ENCODE results near the gene VAT1L.

GRCh38 chr16:77874347-77874746, 86.0 kb downstream of the VAT1L start:
- TF ChIP-seq POLR2AphosphoS5 (IDR thresholded peaks at IDR 0.05; ENCODE audit: insufficient read depth in 1 of 2, low read depth in 1 of 2) (no peak), POLR2A (IDR thresholded peaks at IDR 0.05) (no peak)
- TF ChIP-seq, protein P1, sequence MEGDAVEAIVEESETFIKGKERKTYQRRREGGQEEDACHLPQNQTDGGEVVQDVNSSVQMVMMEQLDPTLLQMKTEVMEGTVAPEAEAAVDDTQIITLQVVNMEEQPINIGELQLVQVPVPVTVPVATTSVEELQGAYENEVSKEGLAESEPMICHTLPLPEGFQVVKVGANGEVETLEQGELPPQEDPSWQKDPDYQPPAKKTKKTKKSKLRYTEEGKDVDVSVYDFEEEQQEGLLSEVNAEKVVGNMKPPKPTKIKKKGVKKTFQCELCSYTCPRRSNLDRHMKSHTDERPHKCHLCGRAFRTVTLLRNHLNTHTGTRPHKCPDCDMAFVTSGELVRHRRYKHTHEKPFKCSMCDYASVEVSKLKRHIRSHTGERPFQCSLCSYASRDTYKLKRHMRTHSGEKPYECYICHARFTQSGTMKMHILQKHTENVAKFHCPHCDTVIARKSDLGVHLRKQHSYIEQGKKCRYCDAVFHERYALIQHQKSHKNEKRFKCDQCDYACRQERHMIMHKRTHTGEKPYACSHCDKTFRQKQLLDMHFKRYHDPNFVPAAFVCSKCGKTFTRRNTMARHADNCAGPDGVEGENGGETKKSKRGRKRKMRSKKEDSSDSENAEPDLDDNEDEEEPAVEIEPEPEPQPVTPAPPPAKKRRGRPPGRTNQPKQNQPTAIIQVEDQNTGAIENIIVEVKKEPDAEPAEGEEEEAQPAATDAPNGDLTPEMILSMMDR (IDR thresholded peaks at IDR 0.05): no peak

Data from vagina (tissue), 2 donors.